ENCODE data around the gene LMO4.

Gene LMO4

GRCh38 chr1:87330057-87330884 lies 1.6 kb downstream of the LMO4 start:
- peak overlapping the region; percentile 86 for H3K4me3 ChIP-seq (ENCODE audit: low read length)
- no peaks in the 10 kb centered on the region for H3K9me3 ChIP-seq (ENCODE audit: control insufficient read depth, low read depth, low read length)
- H3K27me3 ChIP-seq (ENCODE audit: control insufficient read depth, insufficient read depth, low read length) = peaks cover 5% of the 10 kb centered on the region
- peak overlapping the region; percentile 63 for H3K27ac ChIP-seq (ENCODE audit: low read length)
- peaks cover 16% of the 10 kb centered on the region for H3K36me3 ChIP-seq (ENCODE audit: control insufficient read depth, low read depth, low read length)
- peaks cover 37% of the 10 kb centered on the region for H3K4me1 ChIP-seq (ENCODE audit: control insufficient read depth, low read depth, low read length)
- H3K9ac ChIP-seq (ENCODE audit: low read length) = peak overlapping the region; percentile 81

GRCh38 chr1:87330885-87331364 lies 2.2 kb downstream of the LMO4 start:
- peaks cover 40% of the 10 kb centered on the region for H3K4me1 ChIP-seq (ENCODE audit: control insufficient read depth, low read depth, low read length)
- peak overlapping the region; percentile 63 for H3K27ac ChIP-seq (ENCODE audit: low read length)
- H3K4me3 ChIP-seq (ENCODE audit: low read length) = peak overlapping the region; percentile 86
- peaks cover 5% of the 10 kb centered on the region for H3K27me3 ChIP-seq (ENCODE audit: control insufficient read depth, insufficient read depth, low read length)
- H3K36me3 ChIP-seq (ENCODE audit: control insufficient read depth, low read depth, low read length) = peaks cover 16% of the 10 kb centered on the region
- peak overlapping the region; percentile 81 for H3K9ac ChIP-seq (ENCODE audit: low read length)
- no peaks in the 10 kb centered on the region for H3K9me3 ChIP-seq (ENCODE audit: control insufficient read depth, low read depth, low read length)

GRCh38 chr1:87331365-87332241 lies 2.9 kb downstream of the LMO4 start:
- Histone ChIP-seq H3K27ac (ENCODE audit: low read length) (peak overlapping the region; percentile 58), H3K36me3 (ENCODE audit: control insufficient read depth, low read depth, low read length) (peaks cover 18% of the 10 kb centered on the region), H3K27me3 (ENCODE audit: control insufficient read depth, insufficient read depth, low read length) (peaks cover 5% of the 10 kb centered on the region), H3K9ac (ENCODE audit: low read length) (peak overlapping the region; percentile 81), H3K4me1 (ENCODE audit: control insufficient read depth, low read depth, low read length) (peaks cover 43% of the 10 kb centered on the region), H3K9me3 (ENCODE audit: control insufficient read depth, low read depth, low read length) (no peaks in the 10 kb centered on the region), H3K4me3 (ENCODE audit: low read length) (peak overlapping the region; percentile 86)

GRCh38 chr1:87333692-87334347 lies 5.1 kb downstream of the LMO4 start:
- Histone ChIP-seq H3K9ac (ENCODE audit: low read length) (peak overlapping the region; percentile 51), H3K9me3 (ENCODE audit: control insufficient read depth, low read depth, low read length) (no peaks in the 10 kb centered on the region), H3K27me3 (ENCODE audit: control insufficient read depth, insufficient read depth, low read length) (peaks cover 5% of the 10 kb centered on the region), H3K27ac (ENCODE audit: low read length) (no peak overlapping the region), H3K36me3 (ENCODE audit: control insufficient read depth, low read depth, low read length) (peaks cover 25% of the 10 kb centered on the region), H3K4me1 (ENCODE audit: control insufficient read depth, low read depth, low read length) (peaks cover 41% of the 10 kb centered on the region), H3K4me3 (ENCODE audit: low read length) (peak overlapping the region; percentile 86)

GRCh38 chr1:87334351-87335174 lies 5.9 kb downstream of the LMO4 start:
- H3K27ac ChIP-seq (ENCODE audit: low read length) = no peak overlapping the region

GRCh38 chr1:87335175-87335884 lies 6.7 kb downstream of the LMO4 start:
- Histone ChIP-seq H3K4me1 (ENCODE audit: control insufficient read depth, low read depth, low read length) (peaks cover 41% of the 10 kb centered on the region), H3K9me3 (ENCODE audit: control insufficient read depth, low read depth, low read length) (no peaks in the 10 kb centered on the region), H3K27me3 (ENCODE audit: control insufficient read depth, insufficient read depth, low read length) (peaks cover 5% of the 10 kb centered on the region), H3K27ac (ENCODE audit: low read length) (no peak overlapping the region), H3K9ac (ENCODE audit: low read length) (peak overlapping the region; percentile 51), H3K4me3 (ENCODE audit: low read length) (peak overlapping the region; percentile 86), H3K36me3 (ENCODE audit: control insufficient read depth, low read depth, low read length) (peaks cover 40% of the 10 kb centered on the region)

More at GRCh38 chr1:87334351-87335174, 5.9 kb downstream of the LMO4 start:
- peaks cover 41% of the 10 kb centered on the region for H3K4me1 ChIP-seq (ENCODE audit: control insufficient read depth, low read depth, low read length)
- H3K36me3 ChIP-seq (ENCODE audit: control insufficient read depth, low read depth, low read length) = peaks cover 33% of the 10 kb centered on the region
- no peaks in the 10 kb centered on the region for H3K9me3 ChIP-seq (ENCODE audit: control insufficient read depth, low read depth, low read length)
- peak overlapping the region; percentile 86 for H3K4me3 ChIP-seq (ENCODE audit: low read length)
- peaks cover 5% of the 10 kb centered on the region for H3K27me3 ChIP-seq (ENCODE audit: control insufficient read depth, insufficient read depth, low read length)
- H3K9ac ChIP-seq (ENCODE audit: low read length) = peak overlapping the region; percentile 51

GRCh38 chr1:87336623-87337067 lies 8.0 kb downstream of the LMO4 start:
- Histone ChIP-seq H3K27ac (ENCODE audit: low read length) (no peak overlapping the region), H3K36me3 (ENCODE audit: control insufficient read depth, low read depth, low read length) (peaks cover 54% of the 10 kb centered on the region), H3K4me3 (ENCODE audit: low read length) (no peak overlapping the region), H3K9me3 (ENCODE audit: control insufficient read depth, low read depth, low read length) (no peaks in the 10 kb centered on the region), H3K9ac (ENCODE audit: low read length) (no peak overlapping the region), H3K27me3 (ENCODE audit: control insufficient read depth, insufficient read depth, low read length) (peaks cover 5% of the 10 kb centered on the region), H3K4me1 (ENCODE audit: control insufficient read depth, low read depth, low read length) (peaks cover 41% of the 10 kb centered on the region)

- Histone ChIP-seq H3K27ac (ENCODE audit: low read length) (no peak overlapping the region), H3K9me3 (ENCODE audit: control insufficient read depth, low read depth, low read length) (no peaks in the 10 kb centered on the region), H3K4me1 (ENCODE audit: control insufficient read depth, low read depth, low read length) (peaks cover 34% of the 10 kb centered on the region), H3K27me3 (ENCODE audit: control insufficient read depth, insufficient read depth, low read length) (peaks cover 2% of the 10 kb centered on the region), H3K4me3 (ENCODE audit: low read length) (no peak overlapping the region), H3K9ac (ENCODE audit: low read length) (no peak overlapping the region), H3K36me3 (ENCODE audit: control insufficient read depth, low read depth, low read length) (peaks cover 58% of the 10 kb centered on the region)
Observed at GRCh38 chr1:87337606-87338005, 8.9 kb downstream of the LMO4 start.

GRCh38 chr1:87338566-87338965 lies 9.9 kb downstream of the LMO4 start:
- Histone ChIP-seq H3K27me3 (ENCODE audit: control insufficient read depth, insufficient read depth, low read length) (no peaks in the 10 kb centered on the region), H3K9ac (ENCODE audit: low read length) (no peak overlapping the region), H3K27ac (ENCODE audit: low read length) (no peak overlapping the region), H3K36me3 (ENCODE audit: control insufficient read depth, low read depth, low read length) (peaks cover 58% of the 10 kb centered on the region), H3K4me1 (ENCODE audit: control insufficient read depth, low read depth, low read length) (peaks cover 25% of the 10 kb centered on the region), H3K9me3 (ENCODE audit: control insufficient read depth, low read depth, low read length) (no peaks in the 10 kb centered on the region), H3K4me3 (ENCODE audit: low read length) (no peak overlapping the region)

- Histone ChIP-seq H3K27me3 (ENCODE audit: control insufficient read depth, insufficient read depth, low read length) (no peaks in the 10 kb centered on the region), H3K4me3 (ENCODE audit: low read length) (no peak overlapping the region), H3K4me1 (ENCODE audit: control insufficient read depth, low read depth, low read length) (no peaks in the 10 kb centered on the region), H3K27ac (ENCODE audit: low read length) (no peak overlapping the region), H3K9ac (ENCODE audit: low read length) (no peak overlapping the region), H3K36me3 (ENCODE audit: control insufficient read depth, low read depth, low read length) (peaks cover 60% of the 10 kb centered on the region), H3K9me3 (ENCODE audit: control insufficient read depth, low read depth, low read length) (no peaks in the 10 kb centered on the region)
Observed at GRCh38 chr1:87344231-87344630, 15.6 kb downstream of the LMO4 start.

Data from iPS-18a (cell line).